ENCODE results near the gene ADAM12.

GRCh38 chr10:126369125-126369710 lies 19.1 kb downstream of the ADAM12 start:
- no peak for TF ChIP-seq POLR2A (IDR thresholded peaks at IDR 0.05)
- TF ChIP-seq CTCF (IDR thresholded peaks at IDR 0.05): no peak
